Thyroid gland (tissue), 4 donors: ENCODE data around the gene PNKP.

ENCODE experiments used
- POLR2A ChIP-seq, 2 donors: fragments of 450-650 bp; IDR thresholded peaks; one replicate each; pipeline ENCODE4 v1.6.1; 2017; ENCODE audit warnings: antibody characterized with exemption in 2 of 2, mild to moderate bottlenecking in 2 of 2, moderate library complexity in 1 of 2
- TF ChIP-seq, protein P1 (sequence below), 6 experiments: fragments of 200-600 bp in 3 of 6; fragments of 450-650 bp in 3 of 6; sonication (generic) in 3 of 6; IDR thresholded peaks; one replicate each; pipeline ENCODE4 v1.5.1; 2016 to 2019; ENCODE audit warnings: antibody characterized with exemption in 6 of 6, mild to moderate bottlenecking in 2 of 6, inconsistent platforms in 1 of 6, moderate library complexity in 1 of 6

DNA sequence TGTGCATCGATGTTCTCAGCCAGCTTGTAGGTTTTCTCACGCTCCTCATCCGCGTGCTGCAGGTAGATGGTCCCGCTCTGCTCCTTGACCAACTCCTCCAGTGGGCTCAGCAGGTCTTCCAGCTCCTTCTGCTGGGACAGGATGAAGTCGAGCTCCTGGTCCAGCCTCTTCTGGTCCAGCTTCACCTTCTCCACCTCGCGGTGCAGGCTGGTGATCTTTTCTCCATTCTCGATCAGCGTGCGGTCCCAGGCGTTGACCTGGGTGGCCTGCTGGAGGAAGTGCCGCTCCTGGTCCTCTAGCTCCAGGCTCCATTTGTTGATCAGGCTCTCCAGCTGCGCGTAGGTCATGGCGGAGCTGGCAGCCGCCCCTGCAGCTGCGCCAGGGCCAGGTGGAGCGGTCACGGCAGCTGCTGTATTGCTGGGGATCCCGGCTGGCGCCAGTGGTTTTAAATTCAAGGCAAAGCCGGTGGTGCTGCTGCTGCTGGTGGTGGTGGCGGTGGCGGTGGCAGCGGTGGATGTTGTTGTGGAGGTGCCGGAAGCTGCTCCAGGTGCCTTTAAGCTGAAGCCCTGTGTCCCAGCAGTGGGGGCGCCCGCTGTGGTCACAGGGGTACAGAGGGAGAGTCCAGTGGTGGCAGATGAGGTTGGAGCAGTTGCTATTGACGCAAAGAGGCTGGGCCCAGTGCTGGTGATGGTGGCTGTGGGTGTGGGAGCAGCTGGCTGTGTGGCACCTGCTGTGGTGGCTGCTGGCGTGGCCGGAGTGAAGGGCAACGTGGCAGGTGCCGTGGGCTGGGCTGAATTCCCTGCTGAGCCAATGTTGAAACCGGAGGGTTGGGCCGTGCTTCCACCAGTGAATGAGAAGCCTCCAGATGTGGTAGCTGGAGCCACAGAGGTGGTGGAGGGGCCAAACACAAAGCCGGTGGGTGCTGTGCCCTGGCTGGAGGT, 41.4 kb upstream of the PNKP start:
- TF ChIP-seq, protein P1, sequence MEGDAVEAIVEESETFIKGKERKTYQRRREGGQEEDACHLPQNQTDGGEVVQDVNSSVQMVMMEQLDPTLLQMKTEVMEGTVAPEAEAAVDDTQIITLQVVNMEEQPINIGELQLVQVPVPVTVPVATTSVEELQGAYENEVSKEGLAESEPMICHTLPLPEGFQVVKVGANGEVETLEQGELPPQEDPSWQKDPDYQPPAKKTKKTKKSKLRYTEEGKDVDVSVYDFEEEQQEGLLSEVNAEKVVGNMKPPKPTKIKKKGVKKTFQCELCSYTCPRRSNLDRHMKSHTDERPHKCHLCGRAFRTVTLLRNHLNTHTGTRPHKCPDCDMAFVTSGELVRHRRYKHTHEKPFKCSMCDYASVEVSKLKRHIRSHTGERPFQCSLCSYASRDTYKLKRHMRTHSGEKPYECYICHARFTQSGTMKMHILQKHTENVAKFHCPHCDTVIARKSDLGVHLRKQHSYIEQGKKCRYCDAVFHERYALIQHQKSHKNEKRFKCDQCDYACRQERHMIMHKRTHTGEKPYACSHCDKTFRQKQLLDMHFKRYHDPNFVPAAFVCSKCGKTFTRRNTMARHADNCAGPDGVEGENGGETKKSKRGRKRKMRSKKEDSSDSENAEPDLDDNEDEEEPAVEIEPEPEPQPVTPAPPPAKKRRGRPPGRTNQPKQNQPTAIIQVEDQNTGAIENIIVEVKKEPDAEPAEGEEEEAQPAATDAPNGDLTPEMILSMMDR (IDR thresholded peaks at IDR 0.05): no peak
- no peak for TF ChIP-seq POLR2A (IDR thresholded peaks at IDR 0.05)
